Astrocyte (in vitro differentiated cells and primary cell): ENCODE data around the gene CHMP1B.

Experiments
- CTCF ChIP-seq: IDR thresholded peaks from 2 replicates; pipeline ENCODE4 v1.5.1; 2011; ENCODE audit warnings: low read depth, mild to moderate bottlenecking, inconsistent platforms, low read length, moderate library complexity; ENCODE audit not compliant: insufficient read depth
- EZH2 ChIP-seq: IDR thresholded peaks from 2 replicates; pipeline ENCODE4 v1.6.1; 2012; ENCODE audit warnings: mild to moderate bottlenecking, low read length, inconsistent platforms; ENCODE audit not compliant: insufficient read depth

GRCh38 chr18:11849841-11850634 is 1.2 kb upstream of the CHMP1B start:
- TF ChIP-seq CTCF (no peak), EZH2 (no peak)
